Cardiac fibroblast (primary cell): Measurements from ENCODE around the gene PDLIM5.
A peak's percentile ranks its signal among the peaks of the same experiment; 100 is the strongest.

Experiments used
- DNase-seq, 2 donors: peaks; one replicate each; pipeline versions ENCODE4 v3.0.0 to v3.0.0-alpha.2; 2010; ENCODE audit warnings: low read depth in 2 of 2
- H3K4me3 ChIP-seq, 2 donors: replicated peaks in 1 of 2; 1 replicate in 1 of 2; 2 replicates in 1 of 2; pipeline ENCODE4 v1.5.1; 2011; ENCODE audit warnings: low read depth in 2 of 2, low read length in 2 of 2, mild to moderate bottlenecking in 2 of 2, moderate library complexity in 1 of 2
- TF ChIP-seq, protein P1 (sequence below): IDR thresholded peaks from one replicate; pipeline ENCODE4 v1.5.1; 2011; ENCODE audit warnings: low read depth, mild to moderate bottlenecking, low read length, inconsistent platforms

Gene PDLIM5

GRCh38 chr4:94413085-94413840 lies 38.5 kb upstream of the PDLIM5 start:
- TF ChIP-seq, protein P1, sequence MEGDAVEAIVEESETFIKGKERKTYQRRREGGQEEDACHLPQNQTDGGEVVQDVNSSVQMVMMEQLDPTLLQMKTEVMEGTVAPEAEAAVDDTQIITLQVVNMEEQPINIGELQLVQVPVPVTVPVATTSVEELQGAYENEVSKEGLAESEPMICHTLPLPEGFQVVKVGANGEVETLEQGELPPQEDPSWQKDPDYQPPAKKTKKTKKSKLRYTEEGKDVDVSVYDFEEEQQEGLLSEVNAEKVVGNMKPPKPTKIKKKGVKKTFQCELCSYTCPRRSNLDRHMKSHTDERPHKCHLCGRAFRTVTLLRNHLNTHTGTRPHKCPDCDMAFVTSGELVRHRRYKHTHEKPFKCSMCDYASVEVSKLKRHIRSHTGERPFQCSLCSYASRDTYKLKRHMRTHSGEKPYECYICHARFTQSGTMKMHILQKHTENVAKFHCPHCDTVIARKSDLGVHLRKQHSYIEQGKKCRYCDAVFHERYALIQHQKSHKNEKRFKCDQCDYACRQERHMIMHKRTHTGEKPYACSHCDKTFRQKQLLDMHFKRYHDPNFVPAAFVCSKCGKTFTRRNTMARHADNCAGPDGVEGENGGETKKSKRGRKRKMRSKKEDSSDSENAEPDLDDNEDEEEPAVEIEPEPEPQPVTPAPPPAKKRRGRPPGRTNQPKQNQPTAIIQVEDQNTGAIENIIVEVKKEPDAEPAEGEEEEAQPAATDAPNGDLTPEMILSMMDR, result no peak
- DNase-seq, result no peak
- no peak overlapping the region for H3K4me3 ChIP-seq

- H3K4me3 ChIP-seq, result no peak overlapping the region
- TF ChIP-seq, protein P1, result no peak
- DNase-seq, result no peak
Observed at GRCh38 chr4:94414907-94415306, 36.8 kb upstream of the PDLIM5 start.

DNA sequence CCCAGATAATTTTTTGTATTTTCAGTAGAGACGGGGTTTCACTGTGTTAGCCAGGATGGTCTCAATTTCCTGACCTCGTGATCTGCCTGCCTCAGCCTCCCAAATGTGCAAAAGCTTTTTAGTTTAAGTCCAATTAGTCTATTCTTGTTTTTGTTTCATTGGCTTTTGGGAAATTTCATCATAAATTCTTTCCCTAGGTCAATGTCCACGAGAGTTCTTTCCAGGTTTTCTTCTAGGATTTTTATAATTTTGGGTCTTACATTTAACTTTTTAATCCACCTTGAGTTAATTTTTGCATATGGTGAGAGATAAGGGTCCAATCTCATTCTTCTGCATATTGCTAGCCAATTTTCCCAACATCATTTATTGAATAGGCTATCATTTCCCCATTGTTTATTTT lies 36.3 kb upstream of the PDLIM5 start:
- TF ChIP-seq, protein P1, result no peak
- DNase-seq, result no peak
- no peak overlapping the region for H3K4me3 ChIP-seq

DNA sequence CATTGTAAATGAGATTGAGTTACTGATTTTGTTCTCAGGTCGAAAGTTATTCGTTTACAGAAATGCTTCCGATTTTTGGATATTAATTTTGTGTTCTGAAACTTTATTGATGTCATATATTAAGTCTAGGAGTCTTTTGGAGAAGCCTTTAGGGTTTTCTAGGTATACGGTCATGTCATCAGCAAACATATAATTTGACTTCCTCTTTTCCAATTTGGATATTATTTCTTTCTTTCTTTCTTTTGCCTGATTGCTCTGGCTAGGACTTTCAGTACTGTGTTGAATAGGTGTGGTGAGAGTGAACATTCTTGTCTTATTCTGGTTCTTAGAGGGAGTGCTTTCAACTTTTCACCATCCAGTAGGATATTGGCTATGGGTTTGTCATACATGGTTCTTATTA lies 35.4 kb upstream of the PDLIM5 start:
- no peak for DNase-seq

DNA sequence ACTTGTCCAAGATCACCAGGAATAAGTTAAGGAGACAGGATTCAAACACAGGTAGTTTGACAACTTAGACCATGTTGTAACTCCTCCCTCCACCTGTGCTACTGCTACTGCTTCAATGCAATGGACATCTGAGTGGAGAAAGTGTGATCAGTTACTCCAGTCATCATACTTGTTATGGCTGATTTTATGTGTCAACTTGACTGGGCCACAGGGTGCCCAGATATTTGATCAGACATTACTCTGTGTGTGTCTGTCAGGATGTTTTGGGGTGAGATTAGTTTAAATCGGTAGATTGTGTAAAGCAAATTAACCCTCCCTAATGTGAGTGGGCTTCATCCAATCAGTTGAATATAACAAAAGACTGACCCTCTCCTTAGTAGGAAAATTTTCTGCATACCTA lies 34.8 kb upstream of the PDLIM5 start:
- H3K4me3 ChIP-seq, result no peak overlapping the region
- TF ChIP-seq, protein P1, result no peak
- no peak for DNase-seq

More for the DNA sequence above, 35.4 kb upstream of the PDLIM5 start:
- H3K4me3 ChIP-seq, result no peak overlapping the region
- TF ChIP-seq, protein P1, result no peak

DNA sequence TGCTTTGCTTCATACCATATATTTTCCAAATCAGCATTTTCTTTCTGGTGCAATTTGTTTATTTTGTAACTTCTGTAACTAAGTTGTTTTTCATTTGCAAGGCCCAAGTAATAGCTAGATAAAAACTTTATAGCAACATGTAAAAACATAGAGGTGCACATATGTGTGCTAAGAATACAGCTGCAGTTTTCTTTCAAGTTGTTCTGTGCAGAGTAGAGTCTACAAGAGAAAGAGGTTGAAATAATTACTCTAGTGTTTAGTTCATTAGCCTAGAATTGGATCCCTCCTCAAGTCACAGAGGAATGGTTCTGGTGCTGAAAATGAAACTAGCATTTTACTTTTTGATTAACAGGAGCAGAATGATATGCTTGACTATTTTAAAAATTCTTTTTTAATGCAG lies 32.2 kb upstream of the PDLIM5 start:
- no peak overlapping the region for H3K4me3 ChIP-seq
- TF ChIP-seq, protein P1, result no peak
- DNase-seq, result no peak

DNA sequence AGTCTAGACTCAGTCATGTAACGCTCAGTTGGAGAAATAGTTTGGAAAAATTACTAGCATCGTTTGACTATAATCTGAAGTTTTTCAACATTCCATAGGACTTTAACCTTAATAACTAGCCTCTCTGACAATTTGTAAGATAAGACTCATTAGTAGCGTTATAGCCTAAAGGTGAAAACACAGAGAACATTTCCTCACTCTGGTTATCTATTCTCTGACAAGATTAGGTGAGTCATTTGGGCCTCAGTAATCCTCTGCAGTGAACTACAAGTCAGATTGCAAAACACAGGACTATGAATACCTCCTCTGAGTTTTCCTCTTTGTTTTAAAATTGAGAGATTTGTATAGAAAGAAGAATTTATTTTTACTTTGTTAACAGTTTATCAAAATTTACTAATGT lies 31.8 kb upstream of the PDLIM5 start:
- TF ChIP-seq, protein P1, result no peak
- peak; percentile 69 to 71 for DNase-seq

More for the DNA sequence above, 31.8 kb upstream of the PDLIM5 start:
- no peak overlapping the region for H3K4me3 ChIP-seq
